ENCODE measurements around the gene CD200. TPM values are rescaled to one million over a fixed set of nuclear protein-coding genes. Genes with fewer than 3 reads are reported as not detected.
A peak's percentile ranks its signal among the peaks of the same experiment; 100 is the strongest.

CD200 gene
- total RNA-seq, 1 donor from 2014 or later, result 42.1 TPM

DNA sequence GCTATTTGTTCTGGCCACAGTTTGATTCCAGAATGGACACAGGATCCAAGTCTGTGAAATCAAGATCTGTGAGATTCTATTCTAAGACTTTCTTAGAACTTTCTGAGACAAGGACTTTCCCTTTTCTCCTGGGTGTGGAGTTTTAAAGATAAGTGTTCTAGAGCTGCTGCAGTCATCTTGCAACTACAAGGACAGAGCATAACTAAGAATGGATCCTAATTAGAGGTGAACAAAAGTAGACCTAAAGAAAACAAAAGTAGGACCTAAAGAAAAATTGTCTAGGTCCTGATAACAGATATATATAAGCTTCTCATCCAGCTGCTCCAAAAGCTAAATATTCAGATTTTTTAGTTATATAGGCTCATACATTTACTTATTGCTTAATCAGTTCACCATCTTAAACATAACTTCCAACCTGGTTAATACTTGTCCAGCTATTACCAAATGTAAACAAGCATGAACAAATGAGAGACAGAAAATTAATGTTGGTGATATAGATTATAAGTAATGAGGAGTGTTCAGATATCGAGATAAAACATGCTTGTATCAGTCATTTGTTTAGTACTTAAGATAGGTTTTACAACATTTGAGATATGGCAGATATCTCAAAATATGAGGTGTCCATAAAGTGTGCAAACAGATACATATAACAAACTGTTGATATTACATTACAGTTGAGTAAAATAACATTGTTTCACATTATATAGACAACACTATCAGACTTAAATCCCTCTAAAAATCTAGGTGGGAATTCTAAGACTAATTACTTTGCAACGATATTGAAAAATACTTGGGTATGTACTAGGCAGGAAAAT lies 75.1 kb downstream of the CD200 start:
- Mint-ChIP-seq H3K9me3 (ENCODE audit: low read depth) (peaks cover 4% of the 10 kb centered on the region), H3K4me1 (ENCODE audit: low read depth) (peaks cover 30% of the 10 kb centered on the region), H3K27ac (peak overlapping the region; percentile 54), H3K27me3 (no peaks in the 10 kb centered on the region), H3K36me3 (ENCODE audit: insufficient read depth) (no peaks in the 10 kb centered on the region), H3K4me3 (ENCODE audit: low read depth) (no peak overlapping the region)
- no peak for DNase-seq (ENCODE audit: low spot score, unreplicated experiment)
- TF ChIP-seq CTCF (IDR thresholded peaks at IDR 0.05; ENCODE audit: unreplicated experiment), result no peak

DNA sequence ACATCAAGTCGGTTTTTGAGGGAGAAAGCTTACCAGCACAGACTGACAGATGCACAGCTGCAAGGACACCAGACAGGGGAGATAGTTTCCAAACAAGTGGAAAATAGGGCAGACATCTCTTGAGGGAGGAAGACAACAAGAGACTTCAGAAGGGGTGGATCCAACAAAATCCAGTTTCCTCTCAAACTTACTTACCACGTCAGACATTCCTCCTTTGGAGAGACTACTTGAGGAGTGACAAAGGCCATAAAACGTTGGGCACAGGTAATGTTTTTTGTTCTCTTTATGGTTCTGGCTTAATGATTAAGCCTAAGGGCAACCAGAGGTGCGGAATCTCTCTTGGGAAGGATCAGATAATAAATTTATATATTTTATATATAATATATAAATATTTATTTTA lies 76.1 kb downstream of the CD200 start:
- DNase-seq (ENCODE audit: low spot score, unreplicated experiment), result no peak
- Mint-ChIP-seq H3K27me3 (no peaks in the 10 kb centered on the region), H3K4me1 (ENCODE audit: low read depth) (peaks cover 25% of the 10 kb centered on the region), H3K9me3 (ENCODE audit: low read depth) (peaks cover 4% of the 10 kb centered on the region), H3K27ac (peak overlapping the region; percentile 83), H3K4me3 (ENCODE audit: low read depth) (no peak overlapping the region), H3K36me3 (ENCODE audit: insufficient read depth) (no peaks in the 10 kb centered on the region)
- no peak for TF ChIP-seq CTCF (IDR thresholded peaks at IDR 0.05; ENCODE audit: unreplicated experiment)

GRCh38 chr3:112411425-112411824 lies 78.5 kb downstream of the CD200 start:
- peaks cover 23% of the 10 kb centered on the region for H3K4me1 Mint-ChIP-seq (ENCODE audit: low read depth)
- H3K27me3 Mint-ChIP-seq, result no peaks in the 10 kb centered on the region
- no peak overlapping the region for H3K4me3 Mint-ChIP-seq (ENCODE audit: low read depth)
- no peak for TF ChIP-seq CTCF (IDR thresholded peaks at IDR 0.05; ENCODE audit: unreplicated experiment)
- H3K36me3 Mint-ChIP-seq (ENCODE audit: insufficient read depth), result no peaks in the 10 kb centered on the region
- no peak for DNase-seq (ENCODE audit: low spot score, unreplicated experiment)
- H3K9me3 Mint-ChIP-seq (ENCODE audit: low read depth), result peaks cover 4% of the 10 kb centered on the region
- no peak overlapping the region for H3K27ac Mint-ChIP-seq

Other genes starting within 250 kb of the CD200 start
- 20.6 and 23.7 TPM in 2 replicates for gene C3orf52, start 246.8 kb upstream of the CD200 start, total RNA-seq
- not detected in 2 replicates for gene GCSAM, start 199.9 kb upstream of the CD200 start, total RNA-seq
- 1.5 and 2.3 TPM in 2 replicates for gene SLC9C1, start 38.9 kb upstream of the CD200 start, total RNA-seq
- gene BTLA, start 166.3 kb downstream of the CD200 start, total RNA-seq, result not detected in 2 replicates
- gene ATG3, start 228.8 kb downstream of the CD200 start, total RNA-seq, result 26.9 and 30.8 TPM in 2 replicates
- gene SLC35A5, start 228.9 kb downstream of the CD200 start, total RNA-seq, result 33.8 and 36.8 TPM in 2 replicates